ENCODE measurements around the gene CDH12. TPM values are rescaled to one million over a fixed set of nuclear protein-coding genes. Genes with fewer than 3 reads are reported as not detected.
"Not testable (repeated sequence)": the region's sequence is repeated elsewhere in the genome, so short reads cannot be mapped to it uniquely, and the experiment has no call there.

CDH12 gene
- total RNA-seq, 1 donor from 2014 or later, result not detected

- Histone ChIP-seq H3K27me3 (no peaks in the 10 kb centered on the region), H3K4me3 (no peak overlapping the region), H3K4me1 (no peaks in the 10 kb centered on the region), H3K9me3 (no peaks in the 10 kb centered on the region), H3K36me3 (no peaks in the 10 kb centered on the region), H3K27ac (no peak overlapping the region)
- no peak for TF ChIP-seq POLR2AphosphoS5 (IDR thresholded peaks at IDR 0.05; ENCODE audit: insufficient read depth in 1 of 2, low read depth in 1 of 2)
- TF ChIP-seq POLR2A (IDR thresholded peaks at IDR 0.05), result no peak
- intact Hi-C loops (cut with DNase I), result no loop called here
- DNase-seq (ENCODE audit: extremely low spot score in 2 of 2), result no peak
Observed at GRCh38 chr5:22611327-22611726, 241.8 kb downstream of the CDH12 start.

- H3K4me1 ChIP-seq; intact Hi-C loops (cut with DNase I); H3K4me3 ChIP-seq; H3K27me3 ChIP-seq; H3K36me3 ChIP-seq; H3K27ac ChIP-seq; H3K9me3 ChIP-seq; DNase-seq (ENCODE audit: extremely low spot score in 2 of 2): not testable (repeated sequence)
Observed at GRCh38 chr5:22607498-22607897, 245.6 kb downstream of the CDH12 start.

- Histone ChIP-seq H3K4me3 (no peak overlapping the region), H3K27ac (no peak overlapping the region), H3K9me3 (no peaks in the 10 kb centered on the region), H3K36me3 (no peaks in the 10 kb centered on the region), H3K27me3 (no peaks in the 10 kb centered on the region), H3K4me1 (no peaks in the 10 kb centered on the region)
- TF ChIP-seq CTCF (IDR thresholded peaks at IDR 0.05), result no peak
- no peak for TF ChIP-seq POLR2AphosphoS5 (IDR thresholded peaks at IDR 0.05; ENCODE audit: insufficient read depth in 1 of 2, low read depth in 1 of 2)
- TF ChIP-seq POLR2A (IDR thresholded peaks at IDR 0.05), result no peak
- intact Hi-C loops (cut with DNase I), result no loop called here
- no peak for DNase-seq (ENCODE audit: extremely low spot score in 2 of 2)
Observed at GRCh38 chr5:22605473-22605872, 247.7 kb downstream of the CDH12 start.

GRCh38 chr5:22604711-22605110 lies 248.4 kb downstream of the CDH12 start:
- Histone ChIP-seq H3K9me3 (no peaks in the 10 kb centered on the region), H3K27ac (no peak overlapping the region), H3K36me3 (no peaks in the 10 kb centered on the region), H3K27me3 (no peaks in the 10 kb centered on the region), H3K4me1 (no peaks in the 10 kb centered on the region), H3K4me3 (no peak overlapping the region)
- DNase-seq (ENCODE audit: extremely low spot score in 2 of 2), result no peak
- intact Hi-C loops (cut with DNase I), result no loop called here
- no peak for TF ChIP-seq POLR2A (IDR thresholded peaks at IDR 0.05)
- no peak for TF ChIP-seq CTCF (IDR thresholded peaks at IDR 0.05)
- TF ChIP-seq POLR2AphosphoS5 (IDR thresholded peaks at IDR 0.05; ENCODE audit: insufficient read depth in 1 of 2, low read depth in 1 of 2), result no peak

GRCh38 chr5:22598796-22599195 lies 254.3 kb downstream of the CDH12 start:
- no peaks in the 10 kb centered on the region for H3K27me3 ChIP-seq
- no peaks in the 10 kb centered on the region for H3K9me3 ChIP-seq
- H3K36me3 ChIP-seq, result no peaks in the 10 kb centered on the region
- H3K27ac ChIP-seq, result no peak overlapping the region
- H3K4me1 ChIP-seq, result no peaks in the 10 kb centered on the region
- TF ChIP-seq POLR2A (IDR thresholded peaks at IDR 0.05) (no peak), CTCF (IDR thresholded peaks at IDR 0.05) (no peak), POLR2AphosphoS5 (IDR thresholded peaks at IDR 0.05; ENCODE audit: insufficient read depth in 1 of 2, low read depth in 1 of 2) (no peak)
- intact Hi-C loops (cut with DNase I), result no loop called here
- H3K4me3 ChIP-seq, result no peak overlapping the region
- DNase-seq (ENCODE audit: extremely low spot score in 2 of 2), result no peak

GRCh38 chr5:22596404-22596970 lies 256.7 kb downstream of the CDH12 start:
- intact Hi-C loops (cut with DNase I), result no loop called here
- H3K4me1 ChIP-seq, result no peaks in the 10 kb centered on the region
- no peak for TF ChIP-seq POLR2AphosphoS5 (IDR thresholded peaks at IDR 0.05; ENCODE audit: insufficient read depth in 1 of 2, low read depth in 1 of 2)
- no peak for TF ChIP-seq CTCF (IDR thresholded peaks at IDR 0.05)
- TF ChIP-seq POLR2A (IDR thresholded peaks at IDR 0.05), result no peak
- no peaks in the 10 kb centered on the region for H3K27me3 ChIP-seq
- H3K9me3 ChIP-seq, result no peaks in the 10 kb centered on the region
- H3K36me3 ChIP-seq, result no peaks in the 10 kb centered on the region
- DNase-seq (ENCODE audit: extremely low spot score in 2 of 2), result no peak
- no peak overlapping the region for H3K27ac ChIP-seq
- no peak overlapping the region for H3K4me3 ChIP-seq

All from vagina (tissue), 2 donors.